GM19372 (cell line): ENCODE measurements around the gene ATP7B.
"Not testable (repeated sequence)": the region's sequence is repeated elsewhere in the genome, so short reads cannot be mapped to it uniquely, and the experiment has no call there.

Source experiments
- ATAC-seq: cut with Tn5 transposase; IDR thresholded peaks from one replicate; pipeline ENCODE4 v1.9.1; 2021; ENCODE audit warnings: mild to moderate bottlenecking, low read depth, moderate library complexity; ENCODE audit not compliant: unreplicated experiment

Gene ATP7B

GRCh38 chr13:52009946-52010345 lies 1.3 kb downstream of the ATP7B start:
- ATAC-seq, result no peak

GRCh38 chr13:52006523-52007245 lies 4.6 kb downstream of the ATP7B start:
- no peak for ATAC-seq

- no peak for ATAC-seq
Measured at GRCh38 chr13:52005841-52006522, 5.3 kb downstream of the ATP7B start.

GRCh38 chr13:52004511-52005170 lies 6.6 kb downstream of the ATP7B start:
- no peak for ATAC-seq

DNA sequence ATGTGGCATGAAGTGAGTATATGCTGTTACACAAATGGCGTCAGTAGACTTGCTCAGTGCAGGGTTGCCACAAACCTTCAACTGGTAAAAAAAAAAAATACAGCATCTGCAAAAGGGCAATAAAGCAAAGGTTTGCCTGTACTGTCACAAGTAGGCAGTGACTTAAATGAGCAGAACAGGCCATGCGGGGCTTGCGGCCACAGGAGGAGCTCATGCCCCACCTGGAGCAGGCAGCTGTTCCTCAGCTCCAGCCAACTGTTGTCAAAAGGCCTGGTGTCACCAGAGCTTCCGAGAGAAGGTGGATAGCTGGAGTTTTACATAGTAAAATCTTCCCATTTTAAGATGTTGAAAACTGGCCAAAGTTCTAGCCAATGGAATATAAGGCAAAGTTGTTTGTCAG lies 7.7 kb downstream of the ATP7B start:
- ATAC-seq, result no peak

- ATAC-seq, result no peak
Measured at GRCh38 chr13:52002361-52002760, 8.9 kb downstream of the ATP7B start.

- peak; percentile 80 for ATAC-seq
Measured at GRCh38 chr13:52001120-52001731, 10.0 kb downstream of the ATP7B start.

GRCh38 chr13:51999921-52000320 lies 11.3 kb downstream of the ATP7B start:
- no peak for ATAC-seq

- no peak for ATAC-seq
Measured at GRCh38 chr13:51999510-51999911, 11.7 kb downstream of the ATP7B start.

GRCh38 chr13:51998723-51999509 lies 12.3 kb downstream of the ATP7B start:
- no peak for ATAC-seq

GRCh38 chr13:51997641-51998330 lies 13.5 kb downstream of the ATP7B start:
- ATAC-seq, result no peak

DNA sequence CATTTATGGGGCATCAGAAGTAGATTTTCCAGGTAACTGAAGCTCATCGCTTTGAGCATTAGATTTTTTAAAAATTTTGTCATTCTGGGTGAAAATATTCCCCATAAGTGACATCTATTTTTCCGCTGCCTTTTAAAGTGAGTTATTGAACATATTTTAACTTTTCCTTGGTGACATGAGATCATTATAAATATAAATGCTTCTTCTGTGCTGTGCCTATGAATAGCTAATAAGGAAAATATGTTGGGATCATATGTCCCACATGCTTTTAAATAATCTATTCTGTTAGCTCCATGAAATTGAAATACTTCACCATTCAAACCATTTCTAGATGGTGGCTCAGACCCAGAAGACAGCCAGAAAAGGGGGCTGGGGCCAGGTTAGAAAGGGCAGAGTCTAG lies 14.1 kb downstream of the ATP7B start:
- no peak for ATAC-seq

DNA sequence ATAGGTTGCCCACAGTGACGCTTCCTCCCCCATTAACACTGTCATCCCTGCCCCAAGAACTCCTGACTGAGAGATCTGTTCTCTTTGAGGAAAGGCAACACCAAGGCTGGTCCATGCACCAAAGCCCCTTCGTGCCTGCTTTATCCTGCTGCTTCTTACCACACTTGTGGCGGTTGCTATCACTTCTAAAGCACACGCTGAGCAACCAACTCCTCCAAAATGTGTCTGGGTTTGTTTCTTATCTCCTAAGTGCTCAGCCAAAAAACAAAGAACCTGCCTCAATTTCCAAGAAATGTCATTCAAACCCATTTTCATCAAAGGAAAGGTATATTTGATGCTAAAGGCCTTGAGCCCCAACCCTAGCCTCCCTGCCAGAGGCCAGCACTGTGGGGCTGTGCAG lies 14.6 kb downstream of the ATP7B start:
- ATAC-seq, result no peak

GRCh38 chr13:51995677-51996551 lies 15.3 kb downstream of the ATP7B start:
- ATAC-seq, result no peak

DNA sequence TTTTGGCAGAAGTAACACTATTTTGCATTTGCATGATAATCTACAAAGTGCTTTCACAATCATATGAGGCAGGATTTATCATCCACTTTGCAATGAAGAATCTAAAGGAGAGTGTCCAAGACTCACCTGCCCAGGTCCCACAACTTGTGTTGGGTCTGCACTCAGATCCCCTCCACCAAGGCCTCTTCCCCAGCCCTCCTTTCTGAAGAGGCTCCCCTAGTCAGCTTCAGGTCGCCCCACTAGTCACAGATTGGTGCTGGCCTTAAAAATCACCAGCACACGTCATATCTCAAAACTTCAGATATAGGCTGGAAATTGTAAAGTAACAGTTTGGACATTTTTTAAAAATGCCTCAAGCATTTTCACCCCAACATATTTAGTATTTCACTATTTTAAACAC lies 17.5 kb downstream of the ATP7B start:
- no peak for ATAC-seq

- no peak for ATAC-seq
Measured at GRCh38 chr13:51988988-51989618, 22.1 kb downstream of the ATP7B start.

- ATAC-seq, result not testable (repeated sequence)
Measured at GRCh38 chr13:51984904-51985303, 26.3 kb downstream of the ATP7B start.

DNA sequence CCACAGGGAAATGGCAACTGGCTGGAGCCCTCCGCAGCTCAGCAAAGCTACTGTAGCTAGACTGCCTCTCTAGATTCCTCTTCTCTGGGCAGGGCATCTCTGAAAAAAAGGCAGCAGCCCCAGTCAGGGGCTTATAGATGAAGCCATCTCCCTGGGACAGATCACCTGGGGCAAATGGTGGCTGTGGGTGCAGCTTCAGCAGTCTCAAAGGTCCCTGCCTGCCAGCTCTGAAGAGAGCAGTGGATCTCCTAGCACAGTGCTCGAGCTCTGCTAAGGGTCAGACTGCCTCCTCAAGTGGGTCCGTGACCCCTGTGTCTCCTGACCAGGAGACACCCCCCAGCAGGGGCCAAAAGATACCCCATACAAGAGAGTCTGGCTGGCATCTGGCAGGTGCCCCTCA lies 28.0 kb downstream of the ATP7B start:
- ATAC-seq, result not testable (repeated sequence)
